HepG2 (cell line): Measurements from ENCODE around the gene FAM161A. TPM values are rescaled to one million over a fixed set of nuclear protein-coding genes. Genes with fewer than 3 reads are reported as not detected.

Experiments
- FOXA3 ChIP-seq: IDR thresholded peaks from 2 replicates; pipeline ENCODE4 v1.6.1; 2016; ENCODE audit warnings: missing genetic modification reagents, missing compliant biosample characterization
- HOXA3 ChIP-seq: sonication (generic); formaldehyde crosslinking; IDR thresholded peaks from 2 replicates; pipeline ENCODE4 v1.5.0; 2020; ENCODE audit warnings: missing genetic modification reagents
- KDM2A ChIP-seq: sonication (generic); formaldehyde crosslinking; IDR thresholded peaks from 2 replicates; pipeline ENCODE4 v1.4.0; 2020; ENCODE audit warnings: low read depth, missing genetic modification reagents, borderline replicate concordance
- KLF13 ChIP-seq: sonication (generic); formaldehyde crosslinking; IDR thresholded peaks from 2 replicates; pipeline ENCODE4 v1.4.0; 2020; ENCODE audit warnings: mild to moderate bottlenecking, missing genetic modification reagents
- LBX2 ChIP-seq: sonication (generic); formaldehyde crosslinking; IDR thresholded peaks from 2 replicates; pipeline ENCODE4 v1.5.0; 2020; ENCODE audit warnings: missing genetic modification reagents, mild to moderate bottlenecking, borderline replicate concordance
- MEIS2 ChIP-seq: sonication (generic); formaldehyde crosslinking; IDR thresholded peaks from 2 replicates; pipeline ENCODE4 v1.9.0; 2021; ENCODE audit warnings: mild to moderate bottlenecking, missing genetic modification reagents
- TCF7L2 ChIP-seq: IDR thresholded peaks from 2 replicates; pipeline ENCODE4 v1.6.1; 2011; ENCODE audit warnings: mild to moderate bottlenecking, low read depth, low read length, moderate library complexity
- ZNF275 ChIP-seq: sonication (generic); formaldehyde crosslinking; IDR thresholded peaks from 2 replicates; pipeline ENCODE4 v1.8.0; 2022; ENCODE audit warnings: missing genetic modification reagents, mild to moderate bottlenecking, inconsistent platforms, borderline replicate concordance
- ZNF326 ChIP-seq: sonication (generic); formaldehyde crosslinking; IDR thresholded peaks from 2 replicates; pipeline ENCODE4 v1.4.0; 2020; ENCODE audit warnings: missing genetic modification reagents, borderline replicate concordance
- ZNF670 ChIP-seq: sonication (generic); formaldehyde crosslinking; IDR thresholded peaks from 2 replicates; pipeline ENCODE4 v1.8.0; 2022; ENCODE audit warnings: mild to moderate bottlenecking, missing genetic modification reagents, borderline replicate concordance
- ZNF816 ChIP-seq: sonication (generic); formaldehyde crosslinking; IDR thresholded peaks from 2 replicates; pipeline ENCODE4 v1.8.0; 2022; ENCODE audit warnings: missing genetic modification reagents, mild to moderate bottlenecking, borderline replicate concordance
- polyA plus RNA-seq, 8 experiments: library from polyadenylated mRNA; depleted of rRNA in 3 of 8; stranded (reverse) in 7 of 8; unstranded in 1 of 8; fragments of >200 nt; fragmentation: Illumina TruSeq in 4 of 8; extraction: Trizol in 4 of 8; gene quantifications; 2 replicates each; pipeline versions ENCODE4 v1.2.1 to v1.2.3, GENCODE V29; 2011 to 2016; ENCODE audit warnings: low read depth in 4 of 8, missing spikeins in 1 of 8, mixed read lengths in 1 of 8; ENCODE audit not compliant: insufficient read depth in 1 of 8
- total RNA-seq, 5 experiments: library from RNA; depleted of rRNA; stranded (reverse); fragments of >200 nt; fragmentation: Illumina TruSeq; extraction: Trizol; gene quantifications; 2 replicates each; pipeline ENCODE4 v1.2.3, GENCODE V29; 2016; ENCODE audit warnings: low read depth in 1 of 5
- TF ChIP-seq, protein P1 (sequence below), 2 experiments: fragments of 450-650 bp in 1 of 2; sonication (generic) in 1 of 2; formaldehyde crosslinking in 1 of 2; IDR thresholded peaks; 2 replicates each; pipeline versions ENCODE4 v1.6.1 to v1.8.0; 2016 to 2022; ENCODE audit warnings: antibody characterized with exemption in 1 of 2, mild to moderate bottlenecking in 1 of 2, missing genetic modification reagents in 1 of 2
- TF ChIP-seq, protein P2 (sequence below): sonication (generic); formaldehyde crosslinking; IDR thresholded peaks from 2 replicates; pipeline ENCODE4 v1.5.1; 2020; ENCODE audit warnings: missing genetic modification reagents, mild to moderate bottlenecking, borderline replicate concordance
- TF ChIP-seq, protein P3 (sequence below): sonication (generic); formaldehyde crosslinking; IDR thresholded peaks from 2 replicates; pipeline ENCODE4 v1.5.0; 2020; ENCODE audit warnings: missing genetic modification reagents

Gene FAM161A
- total and polyA plus RNA-seq, 2 of the 13 experiments (the other 11 are each of a cell fraction or from before 2014, with no cell fraction given), result 2.7 to 3.4 TPM

DNA sequence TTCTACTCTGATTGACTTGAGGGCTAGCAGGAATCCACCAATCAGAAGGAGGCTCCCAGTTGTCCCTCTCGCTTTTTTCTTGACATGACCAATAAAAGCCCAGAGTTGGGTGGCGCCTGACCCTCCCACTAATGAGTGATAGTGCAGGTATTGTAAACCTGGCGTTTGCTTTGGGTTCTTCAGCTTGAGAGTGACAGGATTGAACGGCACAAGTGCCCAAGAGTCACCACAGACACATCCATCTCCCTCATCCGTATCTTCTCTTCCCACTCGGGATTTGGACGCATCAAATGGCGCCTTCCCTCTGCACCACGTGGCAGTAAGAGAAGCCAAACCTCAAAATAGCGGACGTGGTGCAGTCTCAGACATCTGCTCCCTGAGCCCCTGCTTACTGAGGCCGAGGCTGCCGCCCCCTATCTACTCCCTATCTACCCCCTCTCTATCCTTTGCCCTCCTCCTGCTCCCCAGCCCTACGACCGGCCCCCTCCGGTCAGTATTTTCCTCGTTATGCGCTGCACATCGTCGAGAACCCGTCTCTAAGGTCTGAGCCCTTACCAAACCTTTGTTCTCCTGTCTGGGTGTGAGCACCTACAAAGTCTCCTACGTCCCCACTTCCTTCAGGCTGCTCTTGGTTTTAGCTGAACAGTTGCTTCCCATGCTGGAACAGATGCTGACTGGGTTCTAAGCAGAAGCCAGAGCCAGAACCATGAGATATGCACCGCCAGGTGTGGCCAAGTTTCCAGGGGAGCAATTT is 881 bp upstream of the FAM161A start (continued):
- TF ChIP-seq, protein P1, sequence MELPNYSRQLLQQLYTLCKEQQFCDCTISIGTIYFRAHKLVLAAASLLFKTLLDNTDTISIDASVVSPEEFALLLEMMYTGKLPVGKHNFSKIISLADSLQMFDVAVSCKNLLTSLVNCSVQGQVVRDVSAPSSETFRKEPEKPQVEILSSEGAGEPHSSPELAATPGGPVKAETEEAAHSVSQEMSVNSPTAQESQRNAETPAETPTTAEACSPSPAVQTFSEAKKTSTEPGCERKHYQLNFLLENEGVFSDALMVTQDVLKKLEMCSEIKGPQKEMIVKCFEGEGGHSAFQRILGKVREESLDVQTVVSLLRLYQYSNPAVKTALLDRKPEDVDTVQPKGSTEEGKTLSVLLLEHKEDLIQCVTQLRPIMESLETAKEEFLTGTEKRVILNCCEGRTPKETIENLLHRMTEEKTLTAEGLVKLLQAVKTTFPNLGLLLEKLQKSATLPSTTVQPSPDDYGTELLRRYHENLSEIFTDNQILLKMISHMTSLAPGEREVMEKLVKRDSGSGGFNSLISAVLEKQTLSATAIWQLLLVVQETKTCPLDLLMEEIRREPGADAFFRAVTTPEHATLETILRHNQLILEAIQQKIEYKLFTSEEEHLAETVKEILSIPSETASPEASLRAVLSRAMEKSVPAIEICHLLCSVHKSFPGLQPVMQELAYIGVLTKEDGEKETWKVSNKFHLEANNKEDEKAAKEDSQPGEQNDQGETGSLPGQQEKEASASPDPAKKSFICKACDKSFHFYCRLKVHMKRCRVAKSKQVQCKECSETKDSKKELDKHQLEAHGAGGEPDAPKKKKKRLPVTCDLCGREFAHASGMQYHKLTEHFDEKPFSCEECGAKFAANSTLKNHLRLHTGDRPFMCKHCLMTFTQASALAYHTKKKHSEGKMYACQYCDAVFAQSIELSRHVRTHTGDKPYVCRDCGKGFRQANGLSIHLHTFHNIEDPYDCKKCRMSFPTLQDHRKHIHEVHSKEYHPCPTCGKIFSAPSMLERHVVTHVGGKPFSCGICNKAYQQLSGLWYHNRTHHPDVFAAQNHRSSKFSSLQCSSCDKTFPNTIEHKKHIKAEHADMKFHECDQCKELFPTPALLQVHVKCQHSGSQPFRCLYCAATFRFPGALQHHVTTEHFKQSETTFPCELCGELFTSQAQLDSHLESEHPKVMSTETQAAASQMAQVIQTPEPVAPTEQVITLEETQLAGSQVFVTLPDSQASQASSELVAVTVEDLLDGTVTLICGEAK (IDR thresholded peaks at IDR 0.05), result no peak
- TF ChIP-seq, protein P1 (CRISPR knock-in tag; IDR thresholded peaks at IDR 0.05), result no peak
- TF ChIP-seq, protein P2, sequence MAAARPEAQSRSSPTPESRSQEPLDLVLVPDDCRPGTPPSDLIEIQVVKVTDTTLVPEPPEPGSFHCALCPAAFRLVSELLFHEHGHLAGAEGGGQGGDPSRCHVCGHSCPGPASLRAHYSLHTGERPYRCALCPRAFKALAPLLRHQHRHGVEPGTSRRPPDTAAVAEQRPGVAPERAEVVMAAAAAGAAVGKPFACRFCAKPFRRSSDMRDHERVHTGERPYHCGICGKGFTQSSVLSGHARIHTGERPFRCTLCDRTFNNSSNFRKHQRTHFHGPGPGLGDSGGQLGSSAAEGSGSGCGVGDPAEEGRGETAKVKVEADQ (CRISPR knock-in tag), result no peak
- TF ChIP-seq MEIS2 (CRISPR knock-in tag), result no peak
- no peak for TF ChIP-seq ZNF816 (CRISPR knock-in tag)
- no peak for TF ChIP-seq ZNF275 (CRISPR knock-in tag)
- no peak; the same call in 1 of the 2 replicates for TF ChIP-seq FOXA3
- TF ChIP-seq LBX2 (CRISPR knock-in tag), result peak; percentile 62; the same call in 1 of the 2 replicates
- TF ChIP-seq, protein P3, sequence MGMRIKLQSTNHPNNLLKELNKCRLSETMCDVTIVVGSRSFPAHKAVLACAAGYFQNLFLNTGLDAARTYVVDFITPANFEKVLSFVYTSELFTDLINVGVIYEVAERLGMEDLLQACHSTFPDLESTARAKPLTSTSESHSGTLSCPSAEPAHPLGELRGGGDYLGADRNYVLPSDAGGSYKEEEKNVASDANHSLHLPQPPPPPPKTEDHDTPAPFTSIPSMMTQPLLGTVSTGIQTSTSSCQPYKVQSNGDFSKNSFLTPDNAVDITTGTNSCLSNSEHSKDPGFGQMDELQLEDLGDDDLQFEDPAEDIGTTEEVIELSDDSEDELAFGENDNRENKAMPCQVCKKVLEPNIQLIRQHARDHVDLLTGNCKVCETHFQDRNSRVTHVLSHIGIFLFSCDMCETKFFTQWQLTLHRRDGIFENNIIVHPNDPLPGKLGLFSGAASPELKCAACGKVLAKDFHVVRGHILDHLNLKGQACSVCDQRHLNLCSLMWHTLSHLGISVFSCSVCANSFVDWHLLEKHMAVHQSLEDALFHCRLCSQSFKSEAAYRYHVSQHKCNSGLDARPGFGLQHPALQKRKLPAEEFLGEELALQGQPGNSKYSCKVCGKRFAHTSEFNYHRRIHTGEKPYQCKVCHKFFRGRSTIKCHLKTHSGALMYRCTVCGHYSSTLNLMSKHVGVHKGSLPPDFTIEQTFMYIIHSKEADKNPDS (CRISPR knock-in tag), result no peak
- TF ChIP-seq HOXA3 (CRISPR knock-in tag), result peak; percentile 26; the same call in 1 of the 2 replicates
- TF ChIP-seq KDM2A (CRISPR knock-in tag), result peak; percentile 32; the same call in 1 of the 2 replicates
- no peak for TF ChIP-seq ZNF670 (CRISPR knock-in tag)
- TF ChIP-seq KLF13, result 0 out of 2 replicates have a peak, but pooled peaks have one; percentile 80
- no peak for TF ChIP-seq TCF7L2
- no peak for TF ChIP-seq ZNF326 (CRISPR knock-in tag)
